ENCODE data around the gene CCDC142. TPM values are rescaled to one million over a fixed set of nuclear protein-coding genes. Genes with fewer than 3 reads are reported as not detected.

The CCDC142 gene
- total RNA-seq, 1 donor from 2014 or later = 35.6 TPM

GRCh38 chr2:74514368-74515270 is 31.8 kb upstream of the CCDC142 start, which contains the start of gene TLX2:
Gene TLX2, plus strand, starts transcription at chr2:74514450. Its CDS starts 357 bp downstream, at chr2:74514807.
- DNase-seq = no peak

- no peak for DNase-seq
These were observed 31.0 kb upstream of the CCDC142 start for GRCh38 chr2:74513605-74514367.

GRCh38 chr2:74512744-74513604 is 30.2 kb upstream of the CCDC142 start:
- no peak for DNase-seq

GRCh38 chr2:74511104-74511989 is 28.5 kb upstream of the CCDC142 start:
- no peak for DNase-seq

GRCh38 chr2:74510272-74510671 is 27.5 kb upstream of the CCDC142 start:
- DNase-seq = no peak

GRCh38 chr2:74507926-74508520 is 25.2 kb upstream of the CCDC142 start:
- no peak for DNase-seq

DNA sequence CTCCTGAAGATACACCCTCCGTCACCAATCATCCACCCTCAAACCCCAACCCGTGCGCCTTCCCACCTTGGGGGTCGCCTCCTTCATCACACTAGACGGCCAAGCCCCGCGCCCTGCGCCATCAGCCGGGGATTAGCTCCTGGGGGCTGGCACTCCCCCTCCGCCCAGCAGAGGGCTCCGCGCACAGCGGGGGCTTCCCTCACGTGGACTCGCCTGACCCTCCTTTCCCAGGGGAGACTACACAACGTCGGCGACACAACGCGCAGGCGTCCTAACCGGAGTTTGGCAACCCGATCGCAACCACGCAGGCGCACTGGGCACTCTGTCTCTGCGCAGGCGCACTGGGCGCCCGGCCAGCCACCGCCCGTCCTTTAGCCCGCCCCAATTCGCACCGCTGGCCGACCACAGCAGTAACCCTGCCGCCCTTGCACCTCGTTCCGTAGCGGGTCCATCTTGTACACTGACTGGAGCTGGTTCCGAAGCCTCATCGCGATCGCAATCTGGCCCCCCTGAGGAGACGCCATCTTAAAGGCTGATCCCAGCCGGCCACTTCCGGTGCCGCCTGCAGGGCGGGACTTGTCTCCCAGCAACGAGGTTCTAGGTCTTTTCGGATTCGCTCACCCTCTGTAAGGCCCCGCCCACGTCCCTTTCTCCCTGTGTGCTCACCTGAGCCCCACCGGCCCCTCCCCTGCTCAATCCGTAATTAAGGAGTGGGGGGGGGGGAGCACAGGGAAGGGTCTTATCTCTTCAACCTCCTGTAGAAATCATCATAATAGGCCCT is 24.5 kb upstream of the CCDC142 start, which contains the start of gene PCGF1:
TSS of gene PCGF1 (minus strand) at position 551 of the 781 bp plus-strand sequence. CDS start at position 524, 27 bp downstream.
- DNase-seq = peak; percentile 94

- no peak for DNase-seq
These were observed 22.8 kb upstream of the CCDC142 start for GRCh38 chr2:74505448-74506246.

GRCh38 chr2:74504591-74504990 is 21.8 kb upstream of the CCDC142 start:
- DNase-seq = no peak

- no peak for DNase-seq
These were observed 21.0 kb upstream of the CCDC142 start for GRCh38 chr2:74503506-74504475.

GRCh38 chr2:74502720-74503505 is 20.1 kb upstream of the CCDC142 start:
- no peak for DNase-seq

GRCh38 chr2:74502147-74502719 is 19.4 kb upstream of the CCDC142 start:
- DNase-seq = no peak

- DNase-seq = no peak
These were observed 18.7 kb upstream of the CCDC142 start for GRCh38 chr2:74501335-74502071.

DNA sequence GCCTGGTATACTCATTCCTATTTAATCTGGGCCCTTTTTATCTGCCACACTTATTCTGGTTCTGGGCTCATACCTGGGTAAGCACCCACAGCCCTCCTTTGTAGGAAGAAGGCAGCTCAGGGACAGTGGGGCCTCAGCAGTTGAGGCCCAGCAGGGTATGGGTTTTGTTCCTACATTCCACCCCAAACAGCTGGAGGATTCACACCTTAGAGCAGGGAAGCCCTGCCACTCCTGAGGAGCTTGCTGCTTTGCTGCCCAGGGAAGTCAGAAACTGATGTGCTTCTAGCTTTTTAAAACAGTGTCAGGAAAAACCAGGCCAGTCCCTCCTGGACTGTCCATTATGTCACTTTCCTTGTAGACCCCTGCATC is 17.8 kb upstream of the CCDC142 start:
- no peak for DNase-seq

DNA sequence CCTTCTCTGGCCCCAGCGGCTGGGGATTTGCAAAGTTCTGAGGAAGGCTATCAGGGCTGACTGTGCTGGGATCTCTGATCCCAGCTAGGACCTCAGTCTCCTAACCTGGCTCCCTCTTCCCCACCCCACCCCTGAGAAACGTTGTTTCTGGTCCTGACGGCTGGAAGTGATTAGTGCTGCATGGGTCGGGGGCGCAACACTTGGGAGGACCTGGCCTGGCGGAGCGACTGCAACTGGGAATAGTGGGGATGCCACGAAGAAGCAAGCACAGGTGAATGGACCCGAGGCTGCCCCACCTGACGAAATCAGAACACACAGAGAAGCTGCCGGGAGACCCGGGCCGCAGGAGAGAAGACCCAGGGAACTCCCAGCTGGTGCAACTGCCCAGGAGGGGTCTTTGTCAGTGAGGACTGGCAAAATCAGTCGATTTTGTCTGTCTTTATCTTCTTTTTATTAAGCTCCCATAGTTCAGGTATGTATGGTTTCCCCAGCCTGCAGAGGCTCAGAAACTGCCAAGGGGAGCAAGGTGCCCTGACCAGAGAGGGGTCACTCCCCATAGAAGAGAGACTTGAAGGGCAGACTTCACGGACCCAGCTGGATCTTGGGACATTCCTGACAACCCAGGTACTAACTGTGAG is 17.3 kb upstream of the CCDC142 start:
- DNase-seq = no peak

Data from occipital lobe (tissue), 2 donors.